COLO829 (cell line): ENCODE measurements around the gene HDLBP.

ENCODE experiments used
- DNase-seq: peaks from one replicate; pipeline ENCODE4 v3.0.0; 2012; ENCODE audit warnings: low spot score

The HDLBP gene

GRCh38 chr2:241275910-241276309 is 39.6 kb downstream of the HDLBP start:
- no peak for DNase-seq

GRCh38 chr2:241275504-241275903 is 40.0 kb downstream of the HDLBP start:
- DNase-seq: no peak

GRCh38 chr2:241274127-241274526 is 41.3 kb downstream of the HDLBP start:
- no peak for DNase-seq

- DNase-seq: no peak
Observed at GRCh38 chr2:241273210-241274020, 42.1 kb downstream of the HDLBP start.

GRCh38 chr2:241272303-241273209 is 42.9 kb downstream of the HDLBP start:
- DNase-seq: no peak

- DNase-seq: peak; percentile 64
Observed at GRCh38 chr2:241271706-241272302, 43.7 kb downstream of the HDLBP start.

GRCh38 chr2:241270531-241270930 is 44.9 kb downstream of the HDLBP start:
- DNase-seq: no peak

GRCh38 chr2:241269707-241270520 is 45.6 kb downstream of the HDLBP start:
- no peak for DNase-seq

GRCh38 chr2:241268716-241269445 is 46.6 kb downstream of the HDLBP start:
- DNase-seq: peak; percentile 67

- DNase-seq: no peak
Observed at GRCh38 chr2:241268306-241268705, 47.2 kb downstream of the HDLBP start.

GRCh38 chr2:241267249-241268067 is 48.0 kb downstream of the HDLBP start:
- DNase-seq: no peak

- DNase-seq: no peak
Observed at GRCh38 chr2:241265506-241265905, 50.0 kb downstream of the HDLBP start.

- DNase-seq: no peak
Observed at GRCh38 chr2:241263061-241263460, 52.4 kb downstream of the HDLBP start.

GRCh38 chr2:241261628-241262027 is 53.8 kb downstream of the HDLBP start:
- no peak for DNase-seq

GRCh38 chr2:241260911-241261310 is 54.6 kb downstream of the HDLBP start:
- DNase-seq: no peak

- no peak for DNase-seq
Observed at GRCh38 chr2:241258505-241259280, 56.8 kb downstream of the HDLBP start.

GRCh38 chr2:241257419-241258032 is 57.9 kb downstream of the HDLBP start:
- DNase-seq: no peak

- DNase-seq: no peak
Observed at GRCh38 chr2:241256168-241256545, 59.3 kb downstream of the HDLBP start.
